Hematopoietic multipotent progenitor cell treated with erythropoietin and hydrocortisone succinate and interleukin-3 and kit ligand, for 6 days (in vitro differentiated cells): ENCODE data around the gene TBC1D22A.
"Not testable (repeated sequence)": the region's sequence is repeated elsewhere in the genome, so short reads cannot be mapped to it uniquely, and the experiment has no call there.

Source experiments
- DNase-seq: peaks from one replicate; pipeline ENCODE4 v3.0.0-alpha.2; 2015

The TBC1D22A gene

GRCh38 chr22:47133061-47133969, 370.9 kb downstream of the TBC1D22A start:
- no peak for DNase-seq

- DNase-seq, result no peak
Observed at GRCh38 chr22:47134222-47134621, 371.8 kb downstream of the TBC1D22A start.

GRCh38 chr22:47135338-47135737, 372.9 kb downstream of the TBC1D22A start:
- no peak for DNase-seq

- DNase-seq, result no peak
Observed at GRCh38 chr22:47136050-47136449, 373.6 kb downstream of the TBC1D22A start.

- no peak for DNase-seq
Observed at GRCh38 chr22:47136671-47137070, 374.2 kb downstream of the TBC1D22A start.

GRCh38 chr22:47139013-47139789, 376.8 kb downstream of the TBC1D22A start:
- no peak for DNase-seq

- no peak for DNase-seq
Observed at GRCh38 chr22:47139790-47140119, 377.3 kb downstream of the TBC1D22A start.

- DNase-seq, result not testable (repeated sequence)
Observed at GRCh38 chr22:47140975-47141374, 378.5 kb downstream of the TBC1D22A start.

- no peak for DNase-seq
Observed at GRCh38 chr22:47142427-47143046, 380.1 kb downstream of the TBC1D22A start.

GRCh38 chr22:47143249-47143938, 380.9 kb downstream of the TBC1D22A start:
- DNase-seq, result no peak

- no peak for DNase-seq
Observed at GRCh38 chr22:47144076-47144765, 381.8 kb downstream of the TBC1D22A start.

- no peak for DNase-seq
Observed at GRCh38 chr22:47144791-47145425, 382.5 kb downstream of the TBC1D22A start.

- DNase-seq, result no peak
Observed at GRCh38 chr22:47145883-47146282, 383.4 kb downstream of the TBC1D22A start.

GRCh38 chr22:47146391-47146790, 383.9 kb downstream of the TBC1D22A start:
- no peak for DNase-seq

- DNase-seq, result no peak
Observed at GRCh38 chr22:47146941-47147340, 384.5 kb downstream of the TBC1D22A start.

GRCh38 chr22:47147572-47147971, 385.1 kb downstream of the TBC1D22A start:
- no peak for DNase-seq

- DNase-seq, result no peak
Observed at GRCh38 chr22:47148510-47148909, 386.1 kb downstream of the TBC1D22A start.

- DNase-seq, result no peak
Observed at GRCh38 chr22:47148956-47149728, 386.7 kb downstream of the TBC1D22A start.

- no peak for DNase-seq
Observed at GRCh38 chr22:47149976-47150375, 387.5 kb downstream of the TBC1D22A start.

GRCh38 chr22:47150426-47150825, 388.0 kb downstream of the TBC1D22A start:
- DNase-seq, result no peak

- no peak for DNase-seq
Observed at GRCh38 chr22:47151064-47151463, 388.6 kb downstream of the TBC1D22A start.
